ENCODE results near the gene FHL1. TPM values are rescaled to one million over a fixed set of nuclear protein-coding genes. Genes with fewer than 3 reads are reported as not detected.

Gene FHL1
- total and polyA plus RNA-seq, 2 of the 4 experiments (the other 2 are of a cell fraction) = 69.4 to 72.9 TPM

DNA sequence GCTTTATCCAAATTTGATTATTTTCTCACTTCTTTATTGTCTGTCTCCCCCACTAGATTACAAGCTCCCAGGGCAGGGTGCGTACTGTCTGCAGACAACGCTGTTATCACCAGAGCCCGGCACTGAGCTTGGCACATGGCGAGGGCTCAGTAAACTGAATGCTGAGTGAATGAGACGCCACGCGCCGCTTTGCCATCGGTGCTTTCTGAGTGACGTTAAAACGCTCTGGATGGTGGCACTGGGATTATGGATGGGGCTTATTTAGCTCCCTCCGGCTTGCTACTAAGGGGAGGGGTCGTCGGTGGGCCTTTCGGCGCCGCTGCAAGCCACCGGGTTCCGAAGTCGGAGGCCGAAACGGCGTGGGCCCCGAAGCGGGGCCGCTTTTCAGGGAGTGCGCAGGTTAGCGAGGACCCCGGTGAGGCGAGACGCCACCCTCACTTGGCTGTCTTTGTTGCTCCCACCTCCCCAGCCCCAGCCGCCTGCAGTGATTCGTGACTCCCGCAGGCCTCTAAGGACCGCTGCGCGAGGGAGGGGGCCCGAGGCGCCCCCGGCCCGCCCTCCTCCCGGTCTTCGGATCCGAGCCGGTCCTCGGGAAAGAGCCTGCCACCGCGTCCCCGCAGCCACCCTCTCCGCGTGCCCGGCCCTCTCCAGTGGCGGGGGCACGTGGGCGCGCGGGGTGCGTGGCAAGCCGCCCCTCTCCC is 569 bp upstream of the FHL1 start:
- no peak overlapping the region; the same call in 1 of the 2 replicates for H3K18ac ChIP-seq (ENCODE audit: low read depth, low read length)
- peak overlapping the region; percentile 43; the same call in 1 of the 2 replicates for H3K4ac ChIP-seq (ENCODE audit: low read depth, low read length)
- H3K9me1 ChIP-seq (ENCODE audit: insufficient read depth, low read length) = no peaks in the 10 kb centered on the region
- peak overlapping the region; percentile 7; the same call in 1 of the 2 replicates for H4K5ac ChIP-seq (ENCODE audit: low read depth, low read length)
- no peak overlapping the region for H3K14ac ChIP-seq (replicated peaks; ENCODE audit: low read depth, low read length)
- peaks cover 2% of the 10 kb centered on the region; the same call in 1 of the 2 replicates for H3K9me3 ChIP-seq (ENCODE audit: control insufficient read depth, insufficient read depth, low read length)
- H3K4me3 ChIP-seq (ENCODE audit: insufficient read depth, low read depth, low read length) = peak overlapping the region; percentile 62
- H2AK9ac ChIP-seq (replicated peaks; ENCODE audit: low read depth, low read length, poor library complexity) = no peak overlapping the region
- H3K23ac ChIP-seq (ENCODE audit: low read depth, low read length) = peak overlapping the region; percentile 77
- peak overlapping the region; percentile 53 for H3K27ac ChIP-seq (ENCODE audit: insufficient read depth, low read length)
- in situ Hi-C loops (cut with MboI; ENCODE audit: low sequenced_read_pairs) (no loop called here), dilution Hi-C loops (cut with HindIII; ENCODE audit: low sequenced_read_pairs, unreplicated experiment) (no loop called here), intact Hi-C loops (cut with micrococcal nuclease) (no loop called here)
- ChIA-PET CTCF (no interaction called here), POLR2A (ENCODE audit: unreplicated experiment) (no interaction called here)
- H3K27me3 ChIP-seq (ENCODE audit: control insufficient read depth, insufficient read depth, low read length) = peaks cover 7% of the 10 kb centered on the region
- no peaks in the 10 kb centered on the region for H3K79me1 ChIP-seq (ENCODE audit: low read depth in 1 of 2, low read length in 2 of 2)
- no peak overlapping the region for H2BK5ac ChIP-seq (ENCODE audit: low read depth, low read length, poor library complexity, severe bottlenecking)
- TF ChIP-seq, protein P1, sequence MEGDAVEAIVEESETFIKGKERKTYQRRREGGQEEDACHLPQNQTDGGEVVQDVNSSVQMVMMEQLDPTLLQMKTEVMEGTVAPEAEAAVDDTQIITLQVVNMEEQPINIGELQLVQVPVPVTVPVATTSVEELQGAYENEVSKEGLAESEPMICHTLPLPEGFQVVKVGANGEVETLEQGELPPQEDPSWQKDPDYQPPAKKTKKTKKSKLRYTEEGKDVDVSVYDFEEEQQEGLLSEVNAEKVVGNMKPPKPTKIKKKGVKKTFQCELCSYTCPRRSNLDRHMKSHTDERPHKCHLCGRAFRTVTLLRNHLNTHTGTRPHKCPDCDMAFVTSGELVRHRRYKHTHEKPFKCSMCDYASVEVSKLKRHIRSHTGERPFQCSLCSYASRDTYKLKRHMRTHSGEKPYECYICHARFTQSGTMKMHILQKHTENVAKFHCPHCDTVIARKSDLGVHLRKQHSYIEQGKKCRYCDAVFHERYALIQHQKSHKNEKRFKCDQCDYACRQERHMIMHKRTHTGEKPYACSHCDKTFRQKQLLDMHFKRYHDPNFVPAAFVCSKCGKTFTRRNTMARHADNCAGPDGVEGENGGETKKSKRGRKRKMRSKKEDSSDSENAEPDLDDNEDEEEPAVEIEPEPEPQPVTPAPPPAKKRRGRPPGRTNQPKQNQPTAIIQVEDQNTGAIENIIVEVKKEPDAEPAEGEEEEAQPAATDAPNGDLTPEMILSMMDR (conservative IDR thresholded peaks at IDR 0.05; ENCODE audit: low read depth, low read length) = no peak
- no peak for TF ChIP-seq POLR2A (IDR thresholded peaks at IDR 0.05; ENCODE audit: low read depth, low read length)
- TF ChIP-seq RFX5 (IDR thresholded peaks at IDR 0.05; ENCODE audit: low read depth, low read length) = no peak
- no peak for TF ChIP-seq NFE2L2 (IDR thresholded peaks at IDR 0.05; ENCODE audit: low read depth, low read length)
- TF ChIP-seq CHD1 (IDR thresholded peaks at IDR 0.05; ENCODE audit: low read depth, low read length) = no peak
- TF ChIP-seq, protein P2, sequence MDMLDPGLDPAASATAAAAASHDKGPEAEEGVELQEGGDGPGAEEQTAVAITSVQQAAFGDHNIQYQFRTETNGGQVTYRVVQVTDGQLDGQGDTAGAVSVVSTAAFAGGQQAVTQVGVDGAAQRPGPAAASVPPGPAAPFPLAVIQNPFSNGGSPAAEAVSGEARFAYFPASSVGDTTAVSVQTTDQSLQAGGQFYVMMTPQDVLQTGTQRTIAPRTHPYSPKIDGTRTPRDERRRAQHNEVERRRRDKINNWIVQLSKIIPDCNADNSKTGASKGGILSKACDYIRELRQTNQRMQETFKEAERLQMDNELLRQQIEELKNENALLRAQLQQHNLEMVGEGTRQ (IDR thresholded peaks at IDR 0.05; ENCODE audit: low read depth, low read length) = no peak
- TF ChIP-seq RCOR1 (IDR thresholded peaks at IDR 0.05; ENCODE audit: insufficient replicate concordance, low read length) = no peak
- no peak for TF ChIP-seq MAFK (IDR thresholded peaks at IDR 0.05; ENCODE audit: low read depth, low read length)
- no peak for TF ChIP-seq SMC3 (IDR thresholded peaks at IDR 0.05; ENCODE audit: low read depth, low read length)
- H3K4me2 ChIP-seq (ENCODE audit: low read depth, low read length) = peak overlapping the region; percentile 90
- WGBS, 2 experiments (ENCODE audit: extremely low coverage in 2 of 2, insufficient read length in 1 of 2) = 32% methylated on average over 19 of the region's 59 CpGs; no CpG with 5 or more reads in 1 of the 2 experiments
- peak overlapping the region; percentile 88 for H2AFZ ChIP-seq (replicated peaks; ENCODE audit: low read length, poor library complexity)
- DNase-seq = no peak
- no peak overlapping the region for H2BK20ac ChIP-seq (ENCODE audit: low read depth, low read length)
- H2BK15ac ChIP-seq (ENCODE audit: low read depth, low read length) = no peak overlapping the region
- no peak overlapping the region for H4K91ac ChIP-seq (ENCODE audit: insufficient read depth, low read depth, low read length)
- H4K20me1 ChIP-seq (ENCODE audit: insufficient read depth, low read length) = no peaks in the 10 kb centered on the region; the same call in 1 of the 2 replicates
- no peaks in the 10 kb centered on the region for H3K36me3 ChIP-seq (ENCODE audit: control insufficient read depth, insufficient read depth, low read length)
- no peaks in the 10 kb centered on the region; the same call in 1 of the 2 replicates for H3K4me1 ChIP-seq (ENCODE audit: control insufficient read depth, insufficient read depth, low read length)
- peak overlapping the region; percentile 75 for H3K9ac ChIP-seq (ENCODE audit: low read depth, low read length)
- no peak overlapping the region for H2AK5ac ChIP-seq (ENCODE audit: low read depth, low read length)
- peak; percentile 40 for ATAC-seq (ENCODE audit: low read depth)
- H2BK120ac ChIP-seq (ENCODE audit: low read depth, low read length) = no peak overlapping the region
- BruUV-seq (replicated peaks) = no TSS peak
- H3K56ac ChIP-seq (ENCODE audit: extremely low read depth, insufficient read depth, low read length) = 0 out of 2 replicates have a peak overlapping the region, but pooled peaks have one; percentile 10
- H4K8ac ChIP-seq (ENCODE audit: low read depth in 2 of 2, low read length in 2 of 2) = peak overlapping the region in 1 of 2 experiments; percentile 17; a peak in 1 of 4 replicates
